ENCODE results near the gene LEP.

- TF ChIP-seq CTCF (IDR thresholded peaks at IDR 0.05) (no peak), POLR2A (IDR thresholded peaks at IDR 0.05) (no peak)
Observed at GRCh38 chr7:128251337-128251736, 10.3 kb downstream of the LEP start.

Measured in uterus (tissue), 2 donors.